Ovary (tissue), 3 donors: Measurements from ENCODE around the gene SMIM38.

Experiments
- EP300 ChIP-seq: sonication (generic); formaldehyde crosslinking; IDR thresholded peaks from one replicate; pipeline ENCODE4 v1.6.1; 2017; ENCODE audit warnings: antibody characterized with exemption
- POLR2A ChIP-seq: fragments of 450-650 bp; IDR thresholded peaks from one replicate; pipeline ENCODE4 v1.6.1; 2017; ENCODE audit warnings: antibody characterized with exemption, mild to moderate bottlenecking, moderate library complexity
- TF ChIP-seq, protein P1 (sequence below), 3 donors: fragments of 450-650 bp in 2 of 3; fragments of 200-600 bp in 1 of 3; IDR thresholded peaks; one replicate each; pipeline versions ENCODE4 v1.5.1 to v1.8.0; 2016 to 2022; ENCODE audit warnings: antibody characterized with exemption in 3 of 3, mild to moderate bottlenecking in 1 of 3
- donor health status: DM: no; HTN: no; CAD: no.

DNA sequence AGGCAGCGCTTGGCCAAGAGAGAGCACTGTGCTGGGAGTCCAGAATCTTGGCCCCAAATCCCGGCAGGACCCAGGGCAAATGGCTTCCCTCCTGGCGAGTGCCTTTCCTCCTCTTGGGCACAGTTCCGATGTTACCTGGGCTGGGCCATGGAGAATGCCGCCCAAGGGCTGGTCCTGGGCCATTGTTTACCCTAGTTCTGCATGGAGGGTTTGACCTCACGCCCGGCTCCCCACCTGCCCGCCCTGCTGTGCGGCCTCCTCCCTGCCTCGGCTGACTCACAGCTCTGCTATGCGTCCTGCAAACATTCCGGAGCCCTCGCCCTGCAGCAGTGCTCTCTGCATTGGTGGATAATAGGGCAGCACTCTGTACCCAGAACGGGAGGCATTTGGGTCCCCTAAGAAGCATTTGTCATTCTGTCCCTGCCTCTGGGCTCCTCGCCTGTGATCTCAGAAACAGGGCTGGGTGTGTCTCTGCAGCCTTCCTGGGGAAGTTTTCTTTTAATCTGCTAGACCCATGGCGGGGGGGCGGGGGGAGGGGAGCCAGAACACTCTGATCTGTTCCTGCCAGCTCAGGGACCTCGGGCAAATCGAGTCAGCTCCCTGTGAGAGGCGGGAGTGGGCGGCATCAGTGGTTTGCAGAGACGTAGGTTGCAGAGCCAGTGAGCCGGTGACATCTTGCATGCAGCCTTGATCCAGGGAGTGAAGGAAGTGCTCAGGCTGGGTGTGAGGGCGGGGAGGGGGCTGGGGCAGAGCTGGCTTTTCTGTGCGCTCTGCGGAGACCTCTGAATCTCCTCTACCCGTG lies 32.9 kb upstream of the SMIM38 start:
- TF ChIP-seq POLR2A (no peak), EP300 (no peak)
- TF ChIP-seq, protein P1, sequence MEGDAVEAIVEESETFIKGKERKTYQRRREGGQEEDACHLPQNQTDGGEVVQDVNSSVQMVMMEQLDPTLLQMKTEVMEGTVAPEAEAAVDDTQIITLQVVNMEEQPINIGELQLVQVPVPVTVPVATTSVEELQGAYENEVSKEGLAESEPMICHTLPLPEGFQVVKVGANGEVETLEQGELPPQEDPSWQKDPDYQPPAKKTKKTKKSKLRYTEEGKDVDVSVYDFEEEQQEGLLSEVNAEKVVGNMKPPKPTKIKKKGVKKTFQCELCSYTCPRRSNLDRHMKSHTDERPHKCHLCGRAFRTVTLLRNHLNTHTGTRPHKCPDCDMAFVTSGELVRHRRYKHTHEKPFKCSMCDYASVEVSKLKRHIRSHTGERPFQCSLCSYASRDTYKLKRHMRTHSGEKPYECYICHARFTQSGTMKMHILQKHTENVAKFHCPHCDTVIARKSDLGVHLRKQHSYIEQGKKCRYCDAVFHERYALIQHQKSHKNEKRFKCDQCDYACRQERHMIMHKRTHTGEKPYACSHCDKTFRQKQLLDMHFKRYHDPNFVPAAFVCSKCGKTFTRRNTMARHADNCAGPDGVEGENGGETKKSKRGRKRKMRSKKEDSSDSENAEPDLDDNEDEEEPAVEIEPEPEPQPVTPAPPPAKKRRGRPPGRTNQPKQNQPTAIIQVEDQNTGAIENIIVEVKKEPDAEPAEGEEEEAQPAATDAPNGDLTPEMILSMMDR (IDR thresholded peaks at IDR 0.05), result no peak
